Measurements from ENCODE around the gene TARBP1.
A peak's percentile ranks its signal among the peaks of the same experiment; 100 is the strongest.
"Not testable (repeated sequence)": the region's sequence is repeated elsewhere in the genome, so short reads cannot be mapped to it uniquely, and the experiment has no call there.

The TARBP1 gene

DNA sequence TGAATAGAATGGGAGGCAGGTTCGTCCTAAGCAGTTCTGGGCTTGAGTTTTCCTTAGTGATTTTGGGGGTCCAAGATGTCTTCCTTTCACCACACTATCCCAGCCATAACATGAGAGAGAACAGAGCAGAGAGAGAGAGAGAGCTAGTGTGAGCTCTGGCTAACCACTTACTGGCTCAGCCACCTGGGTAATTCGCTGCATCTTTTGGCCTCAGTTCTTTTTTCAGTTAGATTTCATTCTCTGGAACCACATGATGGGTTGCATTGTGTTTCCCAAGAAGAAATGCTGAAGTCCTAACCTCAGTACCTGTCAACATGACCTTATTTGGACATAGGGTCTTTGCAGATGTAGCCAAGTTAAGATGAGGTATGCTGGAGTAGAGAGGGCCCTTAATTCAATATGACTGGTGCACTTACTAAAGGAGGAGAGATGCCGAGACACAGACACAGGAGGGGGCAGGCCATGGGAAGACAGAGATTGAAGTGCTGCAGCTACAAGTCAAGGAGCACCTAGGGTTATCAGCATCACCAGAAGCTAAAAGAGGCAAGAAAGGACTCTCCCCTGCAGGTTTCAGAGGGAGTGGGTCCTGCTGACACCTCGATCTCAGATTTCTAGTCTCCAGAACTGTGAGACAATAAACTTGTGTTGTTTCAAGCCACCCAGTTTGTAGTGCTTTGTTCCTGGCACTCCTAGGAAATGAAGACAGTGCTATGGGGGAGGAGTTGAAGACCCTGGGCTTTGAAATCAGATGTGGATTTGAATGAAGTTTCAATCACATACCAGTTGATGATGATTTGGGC is 26.2 kb upstream of the TARBP1 start:
- no peak for DNase-seq (ENCODE audit: low read depth)

DNA sequence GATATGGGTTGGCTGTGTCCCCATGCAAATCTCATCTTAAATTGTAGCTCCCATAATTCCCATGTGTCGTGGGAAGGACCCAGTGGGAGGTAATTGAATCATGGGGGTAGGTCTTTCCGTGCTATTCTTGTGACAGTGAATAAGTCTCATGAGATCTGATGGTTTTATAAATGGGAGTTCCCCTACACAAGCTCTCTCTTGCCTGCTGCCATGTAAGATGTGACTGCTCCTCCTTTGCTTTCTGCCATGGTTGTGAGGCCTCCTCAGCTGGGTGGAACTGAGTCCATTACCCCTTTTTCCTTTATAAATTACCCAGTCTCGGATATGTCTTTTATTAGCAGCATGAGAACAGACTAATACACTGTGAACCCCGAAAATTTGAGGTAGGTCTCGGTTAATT is 25.3 kb upstream of the TARBP1 start:
- not testable (repeated sequence) for DNase-seq (ENCODE audit: low read depth)

DNA sequence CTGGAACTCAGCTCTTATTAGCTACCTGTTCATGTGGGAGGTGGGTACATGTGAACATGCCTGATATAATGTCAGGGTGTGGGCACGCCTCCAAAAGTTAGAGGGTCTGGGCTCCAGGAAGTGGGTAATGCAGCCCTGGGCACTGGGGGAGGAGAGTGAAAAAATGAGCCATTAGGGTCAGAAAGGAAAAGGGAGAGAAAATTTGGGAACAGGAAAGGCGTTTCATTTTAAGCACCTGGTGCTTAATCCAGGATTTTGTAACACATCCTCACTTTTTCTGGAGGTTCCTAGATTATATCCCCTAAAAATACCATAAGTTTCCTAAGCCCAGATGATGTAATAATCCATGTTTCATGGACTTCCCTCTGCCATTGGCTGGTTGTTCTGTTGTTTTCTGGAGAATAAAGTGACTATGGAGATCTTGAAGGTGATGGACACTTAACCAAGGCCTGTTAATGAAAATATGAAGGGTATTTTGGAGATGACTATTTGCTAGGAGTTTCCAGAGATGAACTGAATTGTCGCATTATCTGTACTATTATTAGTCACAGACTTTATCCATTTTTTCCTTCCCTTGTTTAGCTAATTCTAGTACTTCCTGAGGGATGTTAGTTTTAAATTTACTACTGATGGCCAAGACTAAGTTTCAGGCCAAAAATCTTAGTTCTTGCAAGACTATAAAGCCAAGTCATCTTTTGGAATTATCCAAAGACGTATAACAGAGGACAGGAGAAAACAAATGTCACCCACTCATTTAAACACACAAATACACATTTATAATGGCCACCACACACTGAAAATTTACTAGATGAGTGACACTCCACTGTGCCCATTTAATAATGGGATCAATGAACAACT is 24.4 kb upstream of the TARBP1 start:
- no peak for DNase-seq (ENCODE audit: low read depth)

DNA sequence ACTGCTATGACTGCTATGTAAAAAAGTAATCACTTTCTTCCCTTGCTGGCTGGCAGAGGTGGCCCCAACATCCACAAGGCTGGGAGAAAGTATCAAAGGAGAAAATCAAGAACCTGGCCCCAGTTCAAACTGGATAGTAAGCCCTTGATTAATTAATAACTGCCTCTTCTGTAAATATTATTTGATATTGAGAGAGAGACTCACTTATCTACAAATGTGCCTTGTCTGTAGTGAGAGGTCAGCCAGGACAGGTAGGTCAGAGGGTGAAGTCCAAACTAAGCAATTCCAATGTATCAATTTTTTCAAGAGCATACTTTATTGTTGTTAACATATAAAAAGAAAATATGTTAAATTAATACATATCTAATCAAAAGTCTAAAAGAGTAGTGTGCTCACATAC is 23.8 kb upstream of the TARBP1 start:
- DNase-seq (ENCODE audit: low read depth), result no peak

DNA sequence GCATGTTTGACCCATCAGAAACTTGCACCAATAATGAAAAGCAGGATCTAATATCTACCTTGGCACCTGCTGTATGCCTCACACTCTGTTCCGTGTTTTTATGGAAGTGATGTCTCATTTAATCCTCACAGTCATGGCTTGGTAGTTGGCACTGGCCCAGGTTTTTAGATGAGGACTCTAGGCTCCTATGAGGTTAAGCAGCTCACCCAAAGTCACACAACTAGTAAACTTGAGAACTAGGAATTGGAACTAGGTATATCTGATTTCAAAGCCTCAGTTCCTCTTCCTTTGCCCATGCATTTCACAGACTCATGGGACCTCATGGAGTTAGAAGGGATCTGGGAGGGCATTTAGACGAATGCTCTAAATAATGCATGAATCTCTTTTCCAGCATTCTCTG is 21.3 kb upstream of the TARBP1 start:
- no peak for DNase-seq (ENCODE audit: low read depth)

DNA sequence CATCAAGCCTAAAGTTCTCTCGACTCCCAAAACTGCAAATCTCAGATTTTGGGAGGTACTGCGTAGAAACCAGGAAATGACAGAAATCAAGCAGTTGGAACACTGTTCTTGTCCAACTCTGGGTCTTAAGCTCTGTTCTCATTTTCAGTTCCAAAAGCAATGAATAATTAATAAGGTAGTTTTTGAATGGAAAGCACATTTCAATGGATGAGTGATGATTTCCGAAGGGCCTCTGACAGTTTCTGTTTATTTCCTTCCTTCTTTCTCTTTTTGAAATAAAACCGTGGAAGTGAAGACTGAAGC is 20.9 kb upstream of the TARBP1 start:
- DNase-seq (ENCODE audit: low read depth), result no peak

DNA sequence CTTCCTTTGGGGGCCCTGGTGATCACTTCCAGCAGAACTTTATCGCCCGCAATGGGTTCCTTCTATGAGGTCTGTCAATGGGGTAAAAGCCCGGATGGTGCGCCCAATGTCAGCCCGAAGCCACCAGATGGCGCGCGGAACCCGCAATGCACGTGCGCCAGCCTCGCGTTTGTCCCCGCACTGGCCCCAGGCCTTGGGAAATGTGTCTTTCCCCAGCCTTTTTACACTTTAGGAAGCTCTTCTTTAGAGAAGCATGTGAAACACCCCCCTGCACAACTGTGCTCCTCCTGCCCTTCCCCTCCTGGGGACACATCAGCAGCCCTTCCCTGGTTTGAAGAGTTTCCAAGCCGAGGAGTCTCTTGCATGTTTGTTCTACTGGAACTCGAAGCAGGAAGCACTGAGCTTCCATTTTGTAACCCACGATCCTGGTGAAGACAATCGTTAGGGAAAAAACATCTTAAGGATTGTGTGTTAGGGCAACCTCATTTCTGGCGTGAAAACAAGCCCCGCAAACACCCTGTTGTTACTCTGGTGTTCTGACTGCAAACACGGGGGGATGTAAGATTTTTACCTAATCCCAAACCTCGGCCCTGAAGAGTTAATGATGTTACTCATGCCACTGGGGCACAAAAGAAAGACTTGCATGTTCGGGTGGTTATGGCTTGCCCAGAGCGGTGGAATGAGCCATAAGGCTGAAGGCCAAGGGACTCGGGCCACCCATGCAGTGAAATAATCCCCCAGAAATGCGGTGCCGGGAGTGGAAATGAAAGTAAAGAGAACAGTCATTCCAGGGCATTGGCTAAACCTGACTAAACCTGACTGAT is 20.4 kb upstream of the TARBP1 start:
- peak; percentile 71 for DNase-seq (ENCODE audit: low read depth)

DNA sequence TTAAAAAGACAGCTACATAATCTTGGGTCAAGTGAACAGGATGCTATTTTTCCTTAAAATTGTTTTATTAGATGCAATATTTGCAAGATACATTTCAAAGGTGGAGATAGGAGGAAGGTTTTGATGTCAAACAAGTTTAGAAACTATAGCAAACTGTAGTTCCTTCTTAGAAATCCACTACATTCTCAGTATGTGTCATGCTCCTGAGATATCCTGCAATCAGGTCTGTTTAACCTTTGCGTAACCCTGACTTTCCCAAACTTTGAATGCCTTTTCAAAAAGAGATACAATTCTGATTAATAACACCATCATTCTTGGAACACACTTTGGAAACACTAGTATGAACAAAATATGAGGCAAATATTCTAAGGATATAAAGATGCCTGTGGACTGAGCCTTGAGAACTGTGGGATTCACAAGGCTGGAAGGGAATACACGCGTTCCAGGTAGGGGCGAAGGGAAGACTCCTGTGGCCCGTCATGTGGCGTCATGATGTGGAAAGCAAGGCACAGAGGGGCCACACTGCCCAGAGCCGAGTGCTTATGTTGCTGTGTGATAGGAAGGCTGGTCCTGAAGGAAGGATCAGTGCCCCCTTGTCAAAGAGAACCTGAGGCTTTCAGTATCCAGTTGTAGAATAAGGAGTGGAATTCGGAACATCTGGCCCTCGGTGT is 19.6 kb upstream of the TARBP1 start:
- DNase-seq (ENCODE audit: low read depth), result no peak

DNA sequence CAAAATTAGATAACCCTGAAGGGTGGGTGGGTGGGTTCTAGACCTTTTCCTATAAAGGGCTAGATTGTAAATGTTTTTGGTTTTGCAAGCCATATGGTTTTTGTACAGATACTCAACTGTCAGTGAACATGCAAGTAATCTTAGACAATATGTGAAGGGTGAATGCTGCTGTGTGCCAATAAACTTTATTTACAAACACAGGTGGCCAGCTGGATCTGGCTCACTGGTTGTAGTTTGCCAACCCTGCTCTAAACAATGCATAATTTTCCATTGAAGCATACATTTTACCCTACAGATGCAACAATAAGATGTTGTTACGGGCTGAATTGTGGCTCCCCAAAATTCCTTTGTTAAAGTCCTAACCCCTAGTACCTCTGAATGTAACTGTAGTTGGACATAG is 18.6 kb upstream of the TARBP1 start:
- no peak for DNase-seq (ENCODE audit: low read depth)

DNA sequence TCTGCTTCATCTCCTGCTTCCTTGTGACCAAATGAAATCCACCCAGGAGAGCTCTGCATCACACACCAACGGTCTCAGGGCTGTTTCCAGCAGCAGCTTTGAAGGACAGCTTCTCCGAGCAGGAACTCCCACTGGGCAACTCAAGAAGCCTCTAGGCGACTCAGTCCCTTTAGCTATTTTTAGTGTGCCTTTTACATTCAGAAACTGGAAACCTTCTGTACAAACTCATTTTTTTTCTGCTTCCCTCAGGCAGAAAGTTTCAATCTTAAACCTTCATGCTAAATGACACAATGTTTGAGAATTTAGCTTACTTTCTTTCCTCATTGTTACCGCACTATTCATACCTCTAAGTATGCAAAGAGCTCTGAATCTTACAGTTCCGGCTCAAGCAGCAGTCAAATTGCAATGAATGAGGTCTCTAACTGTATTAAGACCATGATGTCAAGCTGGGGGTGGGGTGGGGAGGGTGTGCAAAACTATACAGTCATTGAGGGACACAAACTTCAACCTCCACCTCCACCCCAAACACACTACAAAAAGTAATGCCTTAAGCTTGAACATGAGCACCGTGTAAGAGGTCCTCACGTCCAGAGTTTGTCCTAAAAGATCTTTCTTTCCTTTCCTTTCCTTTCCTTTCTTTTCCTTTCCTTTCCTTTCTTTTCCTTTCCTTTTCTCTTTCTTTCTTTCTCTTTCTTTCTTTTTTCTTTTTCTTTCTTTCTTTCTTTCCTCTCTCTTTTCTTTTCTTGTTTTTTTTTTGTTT is 16.4 kb upstream of the TARBP1 start:
- DNase-seq (ENCODE audit: low read depth), result no peak

DNA sequence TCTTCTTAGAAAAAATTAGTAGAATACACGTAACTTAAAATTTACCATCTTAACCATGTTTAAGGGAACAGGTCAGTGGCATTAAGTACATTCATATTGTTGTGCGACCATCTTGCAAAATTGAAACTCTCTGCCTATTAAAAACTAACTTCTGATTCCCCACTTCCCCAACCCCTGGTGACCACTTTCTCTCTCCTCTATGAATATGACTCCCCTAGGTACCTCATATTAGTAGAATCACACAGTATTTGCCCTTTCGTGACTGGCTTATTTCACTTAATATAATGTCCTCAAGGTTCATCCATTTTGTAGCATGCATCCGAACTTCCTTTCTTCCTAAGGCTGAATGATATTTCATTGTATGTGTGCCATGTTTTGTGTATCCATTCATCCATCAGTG is 15.1 kb upstream of the TARBP1 start:
- DNase-seq (ENCODE audit: low read depth), result no peak

DNA sequence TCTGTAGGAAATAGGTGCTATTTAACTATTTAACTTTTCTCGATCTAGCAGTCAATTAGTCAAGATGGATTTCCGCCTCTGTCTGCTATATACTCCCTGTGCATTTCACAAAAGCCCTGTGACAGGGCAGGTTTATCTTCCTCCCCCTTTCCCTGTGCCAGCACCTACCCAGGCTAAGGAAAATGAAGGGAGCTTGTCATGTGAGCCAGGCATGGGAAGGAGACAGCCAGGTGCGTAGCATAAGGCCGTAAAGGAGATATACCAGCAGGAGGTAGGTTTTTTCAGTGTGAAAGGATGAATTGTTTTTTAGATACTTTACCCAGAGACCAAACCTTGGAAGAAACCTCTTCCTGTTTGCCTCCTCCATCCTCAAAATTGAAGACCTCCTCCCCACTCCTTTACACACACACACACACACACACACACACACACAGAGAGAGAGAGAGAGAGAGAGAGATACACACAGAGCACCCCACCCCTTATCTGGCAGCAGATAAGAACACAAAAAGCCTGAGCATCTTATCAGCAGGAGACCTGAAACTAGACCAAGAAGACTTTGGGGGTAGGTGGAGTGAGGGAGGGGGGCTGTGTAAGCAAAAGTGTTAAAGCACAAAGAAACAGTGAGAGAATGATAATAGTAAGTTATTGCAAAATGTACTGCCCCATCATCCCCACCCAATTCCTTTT is 12.0 kb upstream of the TARBP1 start:
- DNase-seq (ENCODE audit: low read depth), result no peak

DNA sequence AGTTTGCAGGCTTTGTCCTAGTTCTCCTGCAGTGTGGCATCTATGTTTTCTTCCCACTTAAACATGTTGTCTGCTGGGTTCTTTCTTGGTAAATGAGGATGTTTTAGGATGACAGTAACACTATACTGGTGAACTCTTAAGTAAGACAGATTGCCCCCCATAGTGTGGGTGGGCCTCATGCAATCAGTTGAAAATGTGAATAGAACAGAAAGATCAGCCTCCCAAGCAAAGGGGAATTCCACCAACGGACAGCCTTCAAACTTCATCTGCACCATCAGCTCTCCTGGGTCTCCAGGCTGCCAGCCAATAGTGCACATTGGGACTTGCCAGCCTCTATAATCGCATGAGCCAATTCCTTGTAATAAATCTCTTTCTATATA is 10.7 kb upstream of the TARBP1 start:
- no peak for DNase-seq (ENCODE audit: low read depth)

DNA sequence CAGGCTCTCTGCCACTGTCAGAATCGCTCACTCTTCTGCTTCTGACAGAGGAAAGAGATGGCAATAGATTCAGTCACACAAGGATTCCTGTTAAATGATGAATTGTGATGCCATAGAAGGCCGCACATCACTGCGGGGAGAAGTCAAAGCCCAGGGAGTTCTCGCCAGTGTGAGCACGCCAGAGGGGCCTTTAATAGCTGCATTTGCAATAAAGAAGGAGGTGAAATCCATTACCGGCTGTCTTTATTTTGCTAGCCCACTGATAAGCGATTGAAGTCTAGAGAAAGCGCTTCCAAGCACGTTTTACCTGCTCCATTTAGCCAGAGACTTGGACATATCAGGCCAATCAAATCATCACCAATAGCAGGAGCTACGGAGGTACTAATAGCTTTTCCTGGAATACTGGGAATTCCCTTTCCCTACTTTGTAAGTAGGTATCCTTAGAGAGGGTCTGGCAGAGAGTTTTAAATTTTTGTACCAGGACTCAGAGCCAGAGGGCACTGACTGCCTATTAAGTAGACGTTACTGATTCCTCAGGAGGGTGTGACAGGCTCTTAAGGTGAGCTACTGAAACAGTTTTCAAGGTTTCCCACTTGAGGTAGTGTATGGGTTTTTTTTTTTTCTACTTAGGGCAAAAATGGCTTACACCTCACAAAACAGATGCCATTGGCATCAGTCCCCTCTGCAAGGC is 10.2 kb upstream of the TARBP1 start:
- DNase-seq (ENCODE audit: low read depth), result no peak

DNA sequence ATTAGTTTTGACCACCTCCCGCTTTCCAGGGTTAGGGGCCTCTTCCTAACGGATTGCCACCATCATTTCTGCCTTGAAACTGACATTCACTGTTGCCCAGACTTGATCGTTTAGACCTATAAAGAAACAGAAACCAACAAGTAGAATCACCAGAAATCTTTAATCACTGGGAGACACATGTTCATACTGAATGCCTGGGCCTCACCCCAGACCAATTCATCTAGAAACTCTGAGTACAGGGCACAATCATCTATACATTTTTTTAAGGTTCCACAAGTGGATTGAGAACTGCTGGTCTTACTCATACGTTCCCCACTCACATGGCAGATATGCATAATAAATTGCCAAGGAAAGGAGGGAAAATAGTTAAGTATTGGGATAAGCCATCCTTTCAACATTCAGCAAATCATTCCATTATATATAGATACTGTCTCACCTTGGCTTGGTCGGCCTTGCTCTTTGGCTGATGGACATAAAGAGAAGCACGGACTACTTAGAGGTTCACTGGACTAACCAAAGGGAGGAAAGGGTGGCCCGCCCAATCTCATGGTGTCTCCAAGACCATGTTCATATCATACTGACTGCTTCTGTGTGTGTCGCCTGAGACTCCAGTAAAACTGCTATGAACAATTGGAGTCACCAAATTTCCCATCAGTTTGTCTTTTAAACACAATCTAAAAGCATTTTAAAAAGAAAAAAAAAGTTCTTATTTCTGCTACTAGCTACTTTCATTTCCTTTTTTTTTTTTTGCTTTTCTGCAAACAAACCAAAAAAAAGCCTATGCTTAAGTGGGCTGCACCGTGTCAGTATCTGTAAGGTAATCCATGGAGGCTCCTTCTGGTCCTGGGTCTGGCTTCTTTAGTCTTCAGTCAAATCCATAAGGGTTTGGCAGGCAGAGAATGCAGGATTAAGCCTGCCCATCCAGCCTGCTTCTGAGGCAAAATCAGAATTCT is 9.4 kb upstream of the TARBP1 start:
- DNase-seq (ENCODE audit: low read depth), result no peak

DNA sequence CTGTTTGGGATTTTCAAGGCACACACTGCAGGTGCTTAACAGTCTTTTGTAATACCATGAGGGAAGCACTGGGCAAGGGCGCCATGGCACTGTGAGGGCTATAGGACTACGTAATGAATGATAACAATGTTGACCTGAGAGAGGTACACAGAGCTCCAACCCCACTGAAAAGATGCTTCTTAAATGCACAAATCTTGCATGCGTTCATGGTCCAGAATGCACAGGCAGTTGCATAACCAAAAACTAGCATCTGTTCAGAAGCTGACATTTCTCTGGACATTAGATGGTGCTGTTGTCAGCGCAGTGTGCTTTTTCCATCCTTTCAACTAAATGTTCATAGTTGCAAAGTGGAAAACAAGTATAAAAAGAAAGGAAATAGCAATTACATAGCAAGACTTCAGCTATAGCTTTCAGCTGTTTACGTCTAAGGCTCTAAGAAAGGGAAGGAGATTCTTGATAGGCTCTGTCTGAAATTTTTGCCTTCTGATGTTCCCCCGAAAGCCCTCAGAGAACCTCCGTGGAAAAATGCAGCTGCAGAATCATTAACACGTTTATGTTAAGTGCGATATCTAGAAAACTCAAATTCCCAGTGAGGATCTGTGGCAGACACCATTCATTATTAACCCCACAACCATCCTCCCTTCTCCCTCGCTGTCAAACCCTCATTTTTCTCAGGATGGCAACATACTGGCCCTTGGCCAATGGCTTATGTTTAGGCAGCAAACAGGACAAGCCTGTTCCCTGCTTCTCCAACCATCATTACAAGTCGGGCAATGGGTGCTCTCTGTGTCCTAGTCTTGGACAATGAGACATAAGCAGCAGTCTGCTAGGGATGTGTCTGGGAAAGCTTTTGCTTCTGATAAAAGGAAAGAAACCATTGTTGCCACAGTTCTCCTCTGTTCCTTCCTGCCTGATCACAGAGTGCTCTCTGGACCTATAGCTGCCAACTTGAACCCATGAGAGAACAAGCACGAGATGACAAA is 8.2 kb upstream of the TARBP1 start:
- no peak for DNase-seq (ENCODE audit: low read depth)

DNA sequence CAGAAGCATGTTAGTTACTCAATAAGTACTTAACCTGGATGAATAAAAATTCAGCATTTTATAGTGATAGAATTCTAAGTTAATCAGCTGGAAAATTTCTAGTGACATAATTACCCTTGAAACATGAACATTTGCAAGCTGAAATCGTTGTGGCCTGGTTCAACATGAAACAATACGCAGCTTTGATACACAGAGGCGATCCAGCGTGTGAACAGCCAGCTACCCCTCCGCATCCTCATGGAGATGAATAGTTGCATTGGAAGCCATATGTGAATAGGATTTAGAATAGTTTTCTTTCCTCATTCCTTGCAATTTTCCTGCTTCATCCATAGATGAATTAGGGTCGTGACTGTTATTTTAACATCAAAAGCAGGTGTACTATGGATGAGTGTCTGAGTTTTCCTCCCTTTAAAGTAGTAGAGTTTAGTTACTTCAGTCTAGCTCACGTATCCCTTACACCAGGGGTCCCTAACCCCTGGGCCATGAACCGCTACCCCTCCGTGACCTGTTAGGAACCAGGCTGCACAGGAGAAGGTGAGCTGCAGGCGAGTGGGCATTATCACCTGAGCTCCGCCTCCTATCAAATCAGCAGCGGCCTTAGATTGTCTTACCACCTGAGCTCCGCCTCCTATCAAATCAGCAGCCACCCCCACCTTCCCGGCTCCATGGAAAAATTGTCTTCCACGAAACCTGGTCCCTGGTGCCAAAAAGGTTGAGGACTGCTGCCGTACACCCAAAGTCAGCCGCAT is 6.2 kb upstream of the TARBP1 start:
- no peak for DNase-seq (ENCODE audit: low read depth)

Data from T follicular helper cell (primary cell).